HepG2 (cell line): ENCODE results near the gene DHCR7. TPM values are rescaled to one million over a fixed set of nuclear protein-coding genes. Genes with fewer than 3 reads are reported as not detected.

Experiments used
- ARHGAP35 ChIP-seq: sonication (generic); formaldehyde crosslinking; IDR thresholded peaks from 2 replicates; pipeline ENCODE4 v1.9.0; 2022; ENCODE audit warnings: mild to moderate bottlenecking, inconsistent platforms, moderate library complexity, missing genetic modification reagents, borderline replicate concordance
- ATM ChIP-seq: fragments of 450-650 bp; IDR thresholded peaks from 2 replicates; pipeline ENCODE4 v1.7.1; 2017; ENCODE audit warnings: mild to moderate bottlenecking, borderline replicate concordance
- IKZF4 ChIP-seq: sonication (generic); formaldehyde crosslinking; IDR thresholded peaks from 2 replicates; pipeline ENCODE4 v1.5.1; 2020; ENCODE audit warnings: borderline replicate concordance, mild to moderate bottlenecking, low read depth, missing genetic modification reagents; ENCODE audit errors: not compliant biosample characterization
- TEAD3 ChIP-seq: optimal IDR thresholded peaks from 2 replicates; pipeline ENCODE3; 2016; ENCODE audit warnings: borderline replicate concordance
- ZNF432 ChIP-seq: sonication (generic); formaldehyde crosslinking; IDR thresholded peaks from 2 replicates; pipeline ENCODE4 v1.5.0; 2020; ENCODE audit warnings: missing genetic modification reagents, mild to moderate bottlenecking, borderline replicate concordance
- ZNF841 ChIP-seq: sonication (generic); formaldehyde crosslinking; IDR thresholded peaks from 2 replicates; pipeline ENCODE4 v1.8.1; 2023; ENCODE audit warnings: missing genetic modification reagents, borderline replicate concordance
- polyA plus RNA-seq, 8 experiments: library from polyadenylated mRNA; depleted of rRNA in 3 of 8; stranded (reverse) in 7 of 8; unstranded in 1 of 8; fragments of >200 nt; fragmentation: Illumina TruSeq in 4 of 8; extraction: Trizol in 4 of 8; gene quantifications; 2 replicates each; pipeline versions ENCODE4 v1.2.1 to v1.2.3, GENCODE V29; 2011 to 2016; ENCODE audit warnings: low read depth in 4 of 8, missing spikeins in 1 of 8, mixed read lengths in 1 of 8; ENCODE audit not compliant: insufficient read depth in 1 of 8
- total RNA-seq, 5 experiments: library from RNA; depleted of rRNA; stranded (reverse); fragments of >200 nt; fragmentation: Illumina TruSeq; extraction: Trizol; gene quantifications; 2 replicates each; pipeline ENCODE4 v1.2.3, GENCODE V29; 2016; ENCODE audit warnings: low read depth in 1 of 5
- TF ChIP-seq, protein P1 (sequence below): sonication (generic); formaldehyde crosslinking; IDR thresholded peaks from 2 replicates; pipeline ENCODE4 v1.8.0; 2022; ENCODE audit warnings: low read depth, missing genetic modification reagents
- TF ChIP-seq, protein P2 (sequence below): sonication (generic); formaldehyde crosslinking; IDR thresholded peaks from 2 replicates; pipeline ENCODE4 v1.5.1; 2020; ENCODE audit warnings: missing genetic modification reagents, mild to moderate bottlenecking, borderline replicate concordance
- TF ChIP-seq, protein P3 (sequence below): sonication (generic); formaldehyde crosslinking; IDR thresholded peaks from 2 replicates; pipeline ENCODE4 v1.4.0; 2020; ENCODE audit warnings: missing genetic modification reagents, mild to moderate bottlenecking, borderline replicate concordance
- TF ChIP-seq, protein P4 (sequence below): sonication (generic); formaldehyde crosslinking; IDR thresholded peaks from 2 replicates; pipeline ENCODE4 v1.5.1; 2020; ENCODE audit warnings: mild to moderate bottlenecking, missing genetic modification reagents, moderate library complexity
- TF ChIP-seq, protein P5 (sequence below): sonication (generic); formaldehyde crosslinking; IDR thresholded peaks from 2 replicates; pipeline ENCODE4 v1.4.0; 2020; ENCODE audit warnings: missing genetic modification reagents

DHCR7 gene
- total and polyA plus RNA-seq, 2 of the 13 experiments (the other 11 are each of a cell fraction or from before 2014, with no cell fraction given): 96.0 to 143 TPM

DNA sequence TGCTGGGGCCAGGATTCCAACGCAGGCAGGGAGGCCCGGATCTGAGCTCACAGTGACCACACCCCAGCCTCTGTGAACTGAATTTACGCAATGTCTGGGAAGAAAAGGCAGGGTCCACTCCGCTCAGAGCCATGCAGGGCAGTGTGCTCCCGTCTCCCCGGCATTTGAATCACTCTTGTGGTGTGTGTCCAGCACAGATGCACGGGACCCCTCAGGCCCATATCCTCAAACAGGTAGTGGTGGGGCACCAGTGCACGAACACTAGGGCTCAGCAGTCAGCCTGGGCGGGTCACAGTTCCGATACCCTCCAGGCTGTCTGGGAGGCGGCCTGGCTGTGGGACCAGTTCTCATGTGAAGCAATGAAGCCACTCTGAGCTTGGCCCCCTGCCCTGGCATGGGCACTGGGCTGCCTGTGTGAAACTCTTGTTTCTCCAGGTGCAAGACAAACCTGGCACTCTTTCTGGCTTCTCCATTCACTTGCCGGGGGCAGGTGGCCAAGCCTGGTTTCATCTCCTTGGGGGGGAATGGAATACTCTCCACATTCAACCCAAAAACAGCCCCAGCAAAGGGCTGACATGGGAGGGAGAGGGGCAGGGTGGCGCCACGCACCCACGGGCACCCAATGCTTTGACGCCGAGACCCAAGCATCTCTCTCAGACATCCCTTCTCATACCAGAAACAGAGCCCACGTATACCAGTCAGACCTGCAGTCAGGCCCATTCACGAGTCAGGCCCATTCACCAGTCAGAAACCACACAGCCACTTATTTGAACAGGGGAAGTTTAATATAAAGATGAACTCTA is 14.3 kb downstream of the DHCR7 start (continued):
- TF ChIP-seq, protein P1, sequence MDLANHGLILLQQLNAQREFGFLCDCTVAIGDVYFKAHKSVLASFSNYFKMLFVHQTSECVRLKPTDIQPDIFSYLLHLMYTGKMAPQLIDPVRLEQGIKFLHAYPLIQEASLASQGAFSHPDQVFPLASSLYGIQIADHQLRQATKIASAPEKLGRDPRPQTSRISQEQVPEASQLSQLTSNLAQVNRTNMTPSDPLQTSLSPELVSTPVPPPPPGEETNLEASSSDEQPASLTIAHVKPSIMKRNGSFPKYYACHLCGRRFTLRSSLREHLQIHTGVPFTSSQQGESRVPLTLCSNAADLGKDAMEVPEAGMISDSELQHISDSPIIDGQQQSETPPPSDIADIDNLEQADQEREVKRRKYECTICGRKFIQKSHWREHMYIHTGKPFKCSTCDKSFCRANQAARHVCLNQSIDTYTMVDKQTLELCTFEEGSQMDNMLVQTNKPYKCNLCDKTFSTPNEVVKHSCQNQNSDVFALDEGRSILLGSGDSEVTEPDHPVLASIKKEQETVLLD (CRISPR knock-in tag): no peak
- TF ChIP-seq TEAD3 (CRISPR knock-in tag) (peak; percentile 66), ZNF432 (no peak), ATM (no peak), IKZF4 (peak; percentile 36), ARHGAP35 (CRISPR knock-in tag) (no peak), ZNF841 (CRISPR knock-in tag) (0 out of 2 replicates have a peak, but pooled peaks have one; percentile 25)
- TF ChIP-seq, protein P2, sequence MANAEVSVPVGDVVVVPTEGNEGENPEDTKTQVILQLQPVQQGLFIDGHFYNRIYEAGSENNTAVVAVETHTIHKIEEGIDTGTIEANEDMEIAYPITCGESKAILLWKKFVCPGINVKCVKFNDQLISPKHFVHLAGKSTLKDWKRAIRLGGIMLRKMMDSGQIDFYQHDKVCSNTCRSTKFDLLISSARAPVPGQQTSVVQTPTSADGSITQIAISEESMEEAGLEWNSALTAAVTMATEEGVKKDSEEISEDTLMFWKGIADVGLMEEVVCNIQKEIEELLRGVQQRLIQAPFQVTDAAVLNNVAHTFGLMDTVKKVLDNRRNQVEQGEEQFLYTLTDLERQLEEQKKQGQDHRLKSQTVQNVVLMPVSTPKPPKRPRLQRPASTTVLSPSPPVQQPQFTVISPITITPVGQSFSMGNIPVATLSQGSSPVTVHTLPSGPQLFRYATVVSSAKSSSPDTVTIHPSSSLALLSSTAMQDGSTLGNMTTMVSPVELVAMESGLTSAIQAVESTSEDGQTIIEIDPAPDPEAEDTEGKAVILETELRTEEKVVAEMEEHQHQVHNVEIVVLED (CRISPR knock-in tag): 0 out of 2 replicates have a peak, but pooled peaks have one; percentile 18
- TF ChIP-seq, protein P3, sequence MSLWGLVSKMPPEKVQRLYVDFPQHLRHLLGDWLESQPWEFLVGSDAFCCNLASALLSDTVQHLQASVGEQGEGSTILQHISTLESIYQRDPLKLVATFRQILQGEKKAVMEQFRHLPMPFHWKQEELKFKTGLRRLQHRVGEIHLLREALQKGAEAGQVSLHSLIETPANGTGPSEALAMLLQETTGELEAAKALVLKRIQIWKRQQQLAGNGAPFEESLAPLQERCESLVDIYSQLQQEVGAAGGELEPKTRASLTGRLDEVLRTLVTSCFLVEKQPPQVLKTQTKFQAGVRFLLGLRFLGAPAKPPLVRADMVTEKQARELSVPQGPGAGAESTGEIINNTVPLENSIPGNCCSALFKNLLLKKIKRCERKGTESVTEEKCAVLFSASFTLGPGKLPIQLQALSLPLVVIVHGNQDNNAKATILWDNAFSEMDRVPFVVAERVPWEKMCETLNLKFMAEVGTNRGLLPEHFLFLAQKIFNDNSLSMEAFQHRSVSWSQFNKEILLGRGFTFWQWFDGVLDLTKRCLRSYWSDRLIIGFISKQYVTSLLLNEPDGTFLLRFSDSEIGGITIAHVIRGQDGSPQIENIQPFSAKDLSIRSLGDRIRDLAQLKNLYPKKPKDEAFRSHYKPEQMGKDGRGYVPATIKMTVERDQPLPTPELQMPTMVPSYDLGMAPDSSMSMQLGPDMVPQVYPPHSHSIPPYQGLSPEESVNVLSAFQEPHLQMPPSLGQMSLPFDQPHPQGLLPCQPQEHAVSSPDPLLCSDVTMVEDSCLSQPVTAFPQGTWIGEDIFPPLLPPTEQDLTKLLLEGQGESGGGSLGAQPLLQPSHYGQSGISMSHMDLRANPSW: peak; percentile 69; the same call in 1 of the 2 replicates
- TF ChIP-seq, protein P4, sequence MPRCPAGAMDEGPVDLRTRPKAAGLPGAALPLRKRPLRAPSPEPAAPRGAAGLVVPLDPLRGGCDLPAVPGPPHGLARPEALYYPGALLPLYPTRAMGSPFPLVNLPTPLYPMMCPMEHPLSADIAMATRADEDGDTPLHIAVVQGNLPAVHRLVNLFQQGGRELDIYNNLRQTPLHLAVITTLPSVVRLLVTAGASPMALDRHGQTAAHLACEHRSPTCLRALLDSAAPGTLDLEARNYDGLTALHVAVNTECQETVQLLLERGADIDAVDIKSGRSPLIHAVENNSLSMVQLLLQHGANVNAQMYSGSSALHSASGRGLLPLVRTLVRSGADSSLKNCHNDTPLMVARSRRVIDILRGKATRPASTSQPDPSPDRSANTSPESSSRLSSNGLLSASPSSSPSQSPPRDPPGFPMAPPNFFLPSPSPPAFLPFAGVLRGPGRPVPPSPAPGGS (CRISPR knock-in tag): peak; percentile 64; the same call in 1 of the 2 replicates
- TF ChIP-seq, protein P5, sequence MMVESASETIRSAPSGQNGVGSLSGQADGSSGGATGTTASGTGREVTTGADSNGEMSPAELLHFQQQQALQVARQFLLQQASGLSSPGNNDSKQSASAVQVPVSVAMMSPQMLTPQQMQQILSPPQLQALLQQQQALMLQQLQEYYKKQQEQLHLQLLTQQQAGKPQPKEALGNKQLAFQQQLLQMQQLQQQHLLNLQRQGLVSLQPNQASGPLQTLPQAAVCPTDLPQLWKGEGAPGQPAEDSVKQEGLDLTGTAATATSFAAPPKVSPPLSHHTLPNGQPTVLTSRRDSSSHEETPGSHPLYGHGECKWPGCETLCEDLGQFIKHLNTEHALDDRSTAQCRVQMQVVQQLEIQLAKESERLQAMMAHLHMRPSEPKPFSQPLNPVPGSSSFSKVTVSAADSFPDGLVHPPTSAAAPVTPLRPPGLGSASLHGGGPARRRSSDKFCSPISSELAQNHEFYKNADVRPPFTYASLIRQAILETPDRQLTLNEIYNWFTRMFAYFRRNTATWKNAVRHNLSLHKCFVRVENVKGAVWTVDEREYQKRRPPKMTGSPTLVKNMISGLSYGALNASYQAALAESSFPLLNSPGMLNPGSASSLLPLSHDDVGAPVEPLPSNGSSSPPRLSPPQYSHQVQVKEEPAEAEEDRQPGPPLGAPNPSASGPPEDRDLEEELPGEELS: peak; percentile 37; the same call in 1 of the 2 replicates
